SK-N-SH (cell line): ENCODE results near the gene STMND1. TPM values are rescaled to one million over a fixed set of nuclear protein-coding genes. Genes with fewer than 3 reads are reported as not detected.

Source experiments
- CTCF ChIA-PET: fragments of 300-600, 350-600 bp; formaldehyde crosslinking; extraction: SDS; loops from one replicate; lab custom pipeline; 2021; lab: Yijun Ruan, JAX
- POLR2A ChIA-PET: fragments of 350-600 bp; sonication (Branson Sonifier 250); formaldehyde crosslinking; extraction: SDS; loops from one replicate; lab custom pipeline; 2020; ENCODE audit warnings: antibody characterized with exemption, inconsistent platforms; lab: Yijun Ruan, JAX
- DNase-seq: peaks from one replicate; pipeline ENCODE4 v3.0.0; 2012
- H2AFZ ChIP-seq: fragments of 200-600 bp; sonication (generic); 2 replicates; pipeline ENCODE4 v1.8.1; 2016; ENCODE audit warnings: antibody characterized with exemption, mild to moderate bottlenecking, low read depth
- H3F3A ChIP-seq: fragments of 200-600 bp; sonication (generic); replicated peaks from 2 replicates; pipeline ENCODE3; 2016; ENCODE audit warnings: antibody characterized with exemption, mild to moderate bottlenecking; ENCODE audit not compliant: insufficient read depth
- H3K27ac ChIP-seq, 2 experiments: fragments of 200-500 bp in 1 of 2; fragments of 200-600 bp in 1 of 2; sonication (Bioruptor generic) in 1 of 2; sonication (generic), shearing (Covaris generic) in 1 of 2; 2 replicates each; pipeline versions ENCODE4 v1.5.1 to v1.6.1; 2014 to 2016; ENCODE audit warnings: low read depth in 2 of 2, inconsistent platforms in 1 of 2, low read length in 1 of 2, mild to moderate bottlenecking in 1 of 2, mixed read lengths in 1 of 2
- H3K27me3 ChIP-seq: fragments of 200-600 bp; sonication (generic), shearing (Covaris generic); 2 replicates; pipeline ENCODE4 v1.6.1; 2016; ENCODE audit warnings: mixed run types; ENCODE audit not compliant: insufficient read depth
- H3K36me3 ChIP-seq, 2 experiments: fragments of 200-500 bp in 1 of 2; fragments of 200-600 bp in 1 of 2; sonication (Bioruptor generic) in 1 of 2; sonication (generic) in 1 of 2; replicated peaks in 1 of 2; 2 replicates each; pipeline versions ENCODE3 to v1.5.1; 2014 to 2016; ENCODE audit warnings: low read length in 1 of 2, mild to moderate bottlenecking in 1 of 2; ENCODE audit not compliant: insufficient read depth in 2 of 2, control insufficient read depth in 1 of 2
- H3K4me1 ChIP-seq, 2 experiments: fragments of 200-500 bp in 1 of 2; fragments of 200-600 bp in 1 of 2; sonication (Bioruptor generic) in 1 of 2; sonication (generic), shearing (Covaris generic) in 1 of 2; 2 replicates each; pipeline versions ENCODE4 v1.5.1 to v1.6.1; 2014 to 2016; ENCODE audit warnings: low read depth in 1 of 2, low read length in 1 of 2, mixed run types in 1 of 2; ENCODE audit not compliant: insufficient read depth in 2 of 2, control insufficient read depth in 1 of 2
- H3K4me2 ChIP-seq: fragments of 200-600 bp; sonication (generic), shearing (Covaris generic); 2 replicates; pipeline ENCODE4 v1.6.1; 2017; ENCODE audit warnings: mixed run types
- H3K4me3 ChIP-seq, 2 experiments: fragments of 200-500 bp in 1 of 2; fragments of 200-600 bp in 1 of 2; sonication (Bioruptor generic) in 1 of 2; sonication (generic), shearing (Covaris generic) in 1 of 2; 2 replicates each; pipeline versions ENCODE4 v1.5.1 to v1.8.1; 2014 to 2016; ENCODE audit warnings: low read depth in 2 of 2, inconsistent platforms in 1 of 2, low read length in 1 of 2, mild to moderate bottlenecking in 1 of 2, mixed read lengths in 1 of 2, moderate library complexity in 1 of 2
- H3K79me2 ChIP-seq: fragments of 200-600 bp; sonication (generic); 2 replicates; pipeline ENCODE4 v1.8.1; 2017; ENCODE audit warnings: mild to moderate bottlenecking; ENCODE audit not compliant: insufficient read depth
- H3K9ac ChIP-seq: fragments of 200-600 bp; sonication (generic); 2 replicates; pipeline ENCODE4 v1.6.1; 2017; ENCODE audit warnings: mixed run types
- H3K9me2 ChIP-seq: fragments of 200-600 bp; sonication (generic); 2 replicates; pipeline ENCODE4 v1.6.1; 2017; ENCODE audit warnings: mixed run types
- H3K9me3 ChIP-seq: fragments of 200-600 bp; sonication (generic); 2 replicates; pipeline ENCODE4 v1.6.1; 2017; ENCODE audit warnings: mixed run types, mild to moderate bottlenecking, moderate library complexity
- H4K20me1 ChIP-seq: fragments of 200-600 bp; sonication (generic); 2 replicates; pipeline ENCODE4 v1.6.1; 2017; ENCODE audit warnings: mild to moderate bottlenecking, mixed run types; ENCODE audit not compliant: insufficient read depth
- CHD2 ChIP-seq: fragments of 150-350 bp; IDR thresholded peaks from 2 replicates; pipeline ENCODE4 v1.6.1; 2018; ENCODE audit warnings: low read length; ENCODE audit not compliant: partially characterized antibody
- JUND ChIP-seq: IDR thresholded peaks from 2 replicates; pipeline ENCODE4 v1.4.0; 2012
- MEF2A ChIP-seq: IDR thresholded peaks from 2 replicates; pipeline ENCODE4 v1.4.0; 2012; ENCODE audit warnings: low read depth, borderline replicate concordance
- RAD21 ChIP-seq: IDR thresholded peaks from 2 replicates; pipeline ENCODE4 v1.6.1; 2012; ENCODE audit warnings: mild to moderate bottlenecking, low read length
- RCOR1 ChIP-seq: fragments of 150-350 bp; IDR thresholded peaks from 2 replicates; pipeline ENCODE4 v1.6.1; 2017; ENCODE audit warnings: antibody characterized with exemption, low read length
- TAF1 ChIP-seq: IDR thresholded peaks from 2 replicates; pipeline ENCODE4 v1.6.1; 2012; ENCODE audit warnings: low read depth, mild to moderate bottlenecking, low read length, moderate library complexity, borderline replicate concordance
- TEAD4 ChIP-seq: IDR thresholded peaks from 2 replicates; pipeline ENCODE4 v1.4.0; 2012; ENCODE audit warnings: mild to moderate bottlenecking, borderline replicate concordance; ENCODE audit not compliant: insufficient read depth
- YY1 ChIP-seq: IDR thresholded peaks from 2 replicates; pipeline ENCODE4 v1.4.0; 2012; ENCODE audit warnings: low read depth, mild to moderate bottlenecking
- WGBS: methylation state at CpG from one replicate; pipeline ENCODE4 v1.1.6; 2017; ENCODE audit warnings: low lambda C conversion rate; 5-methylcytosine and 5-hydroxymethylcytosine counted together
- polyA plus RNA-seq, 3 experiments: library from polyadenylated mRNA; depleted of rRNA; stranded (reverse); fragments of >200 nt; gene quantifications; 2 replicates each; pipeline ENCODE4 v1.2.3, GENCODE V29; 2012
- TF ChIP-seq, protein P1 (sequence below): IDR thresholded peaks from 2 replicates; pipeline ENCODE4 v1.4.0; 2012; ENCODE audit warnings: low read depth
- TF ChIP-seq, protein P2 (sequence below): fragments of 200-600 bp; sonication (generic); IDR thresholded peaks from 2 replicates; pipeline ENCODE4 v1.6.1; 2017; ENCODE audit warnings: antibody characterized with exemption, mild to moderate bottlenecking, moderate library complexity
- TF ChIP-seq, protein P3 (sequence below): IDR thresholded peaks from 2 replicates; pipeline ENCODE4 v1.6.1; 2012; ENCODE audit warnings: mild to moderate bottlenecking, low read depth, low read length, moderate library complexity
- TF ChIP-seq, protein P4 (sequence below): fragments of 150-350 bp; IDR thresholded peaks from 2 replicates; pipeline ENCODE4 v1.6.1; 2016; ENCODE audit warnings: mild to moderate bottlenecking, low read depth, low read length

Gene STMND1
- polyA plus RNA-seq, 1 of the 3 experiments (the other 2 are of a cell fraction): not detected

DNA sequence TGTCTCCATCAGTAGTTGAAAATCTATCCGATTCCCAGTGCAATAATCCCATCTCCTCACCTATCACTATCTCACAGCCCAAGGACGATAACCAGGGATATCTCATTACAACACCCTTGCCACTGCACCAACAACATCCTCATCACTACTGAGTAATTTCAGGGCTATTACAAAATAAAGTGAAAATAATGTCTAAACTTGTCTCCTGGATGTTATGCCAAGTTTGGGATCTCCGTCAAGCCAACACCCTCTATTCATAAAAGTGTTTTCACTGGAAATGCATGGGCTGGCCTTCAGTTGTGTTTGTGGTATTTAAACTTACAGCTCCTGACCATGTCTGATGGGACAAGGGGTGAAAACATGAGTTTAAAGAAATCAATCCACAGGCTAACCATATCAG is 42.0 kb upstream of the STMND1 start:
- Histone ChIP-seq H3K4me1 (peaks cover 0 to 3% of the 10 kb centered on the region in 2 experiments; a peak in 1 of 4 replicates), H3K9ac (no peak overlapping the region), H3K79me2 (no peaks in the 10 kb centered on the region), H3K4me2 (no peak overlapping the region), H4K20me1 (no peaks in the 10 kb centered on the region)
- TF ChIP-seq TEAD4: no peak
- TF ChIP-seq MEF2A: no peak
- TF ChIP-seq, protein P1, sequence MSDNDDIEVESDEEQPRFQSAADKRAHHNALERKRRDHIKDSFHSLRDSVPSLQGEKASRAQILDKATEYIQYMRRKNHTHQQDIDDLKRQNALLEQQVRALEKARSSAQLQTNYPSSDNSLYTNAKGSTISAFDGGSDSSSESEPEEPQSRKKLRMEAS: no peak
- TF ChIP-seq, protein P2, sequence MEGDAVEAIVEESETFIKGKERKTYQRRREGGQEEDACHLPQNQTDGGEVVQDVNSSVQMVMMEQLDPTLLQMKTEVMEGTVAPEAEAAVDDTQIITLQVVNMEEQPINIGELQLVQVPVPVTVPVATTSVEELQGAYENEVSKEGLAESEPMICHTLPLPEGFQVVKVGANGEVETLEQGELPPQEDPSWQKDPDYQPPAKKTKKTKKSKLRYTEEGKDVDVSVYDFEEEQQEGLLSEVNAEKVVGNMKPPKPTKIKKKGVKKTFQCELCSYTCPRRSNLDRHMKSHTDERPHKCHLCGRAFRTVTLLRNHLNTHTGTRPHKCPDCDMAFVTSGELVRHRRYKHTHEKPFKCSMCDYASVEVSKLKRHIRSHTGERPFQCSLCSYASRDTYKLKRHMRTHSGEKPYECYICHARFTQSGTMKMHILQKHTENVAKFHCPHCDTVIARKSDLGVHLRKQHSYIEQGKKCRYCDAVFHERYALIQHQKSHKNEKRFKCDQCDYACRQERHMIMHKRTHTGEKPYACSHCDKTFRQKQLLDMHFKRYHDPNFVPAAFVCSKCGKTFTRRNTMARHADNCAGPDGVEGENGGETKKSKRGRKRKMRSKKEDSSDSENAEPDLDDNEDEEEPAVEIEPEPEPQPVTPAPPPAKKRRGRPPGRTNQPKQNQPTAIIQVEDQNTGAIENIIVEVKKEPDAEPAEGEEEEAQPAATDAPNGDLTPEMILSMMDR: no peak
- no peak for TF ChIP-seq TAF1
- no peak for TF ChIP-seq YY1
- TF ChIP-seq, protein P3, sequence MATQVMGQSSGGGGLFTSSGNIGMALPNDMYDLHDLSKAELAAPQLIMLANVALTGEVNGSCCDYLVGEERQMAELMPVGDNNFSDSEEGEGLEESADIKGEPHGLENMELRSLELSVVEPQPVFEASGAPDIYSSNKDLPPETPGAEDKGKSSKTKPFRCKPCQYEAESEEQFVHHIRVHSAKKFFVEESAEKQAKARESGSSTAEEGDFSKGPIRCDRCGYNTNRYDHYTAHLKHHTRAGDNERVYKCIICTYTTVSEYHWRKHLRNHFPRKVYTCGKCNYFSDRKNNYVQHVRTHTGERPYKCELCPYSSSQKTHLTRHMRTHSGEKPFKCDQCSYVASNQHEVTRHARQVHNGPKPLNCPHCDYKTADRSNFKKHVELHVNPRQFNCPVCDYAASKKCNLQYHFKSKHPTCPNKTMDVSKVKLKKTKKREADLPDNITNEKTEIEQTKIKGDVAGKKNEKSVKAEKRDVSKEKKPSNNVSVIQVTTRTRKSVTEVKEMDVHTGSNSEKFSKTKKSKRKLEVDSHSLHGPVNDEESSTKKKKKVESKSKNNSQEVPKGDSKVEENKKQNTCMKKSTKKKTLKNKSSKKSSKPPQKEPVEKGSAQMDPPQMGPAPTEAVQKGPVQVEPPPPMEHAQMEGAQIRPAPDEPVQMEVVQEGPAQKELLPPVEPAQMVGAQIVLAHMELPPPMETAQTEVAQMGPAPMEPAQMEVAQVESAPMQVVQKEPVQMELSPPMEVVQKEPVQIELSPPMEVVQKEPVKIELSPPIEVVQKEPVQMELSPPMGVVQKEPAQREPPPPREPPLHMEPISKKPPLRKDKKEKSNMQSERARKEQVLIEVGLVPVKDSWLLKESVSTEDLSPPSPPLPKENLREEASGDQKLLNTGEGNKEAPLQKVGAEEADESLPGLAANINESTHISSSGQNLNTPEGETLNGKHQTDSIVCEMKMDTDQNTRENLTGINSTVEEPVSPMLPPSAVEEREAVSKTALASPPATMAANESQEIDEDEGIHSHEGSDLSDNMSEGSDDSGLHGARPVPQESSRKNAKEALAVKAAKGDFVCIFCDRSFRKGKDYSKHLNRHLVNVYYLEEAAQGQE: no peak
- TF ChIP-seq, protein P4, sequence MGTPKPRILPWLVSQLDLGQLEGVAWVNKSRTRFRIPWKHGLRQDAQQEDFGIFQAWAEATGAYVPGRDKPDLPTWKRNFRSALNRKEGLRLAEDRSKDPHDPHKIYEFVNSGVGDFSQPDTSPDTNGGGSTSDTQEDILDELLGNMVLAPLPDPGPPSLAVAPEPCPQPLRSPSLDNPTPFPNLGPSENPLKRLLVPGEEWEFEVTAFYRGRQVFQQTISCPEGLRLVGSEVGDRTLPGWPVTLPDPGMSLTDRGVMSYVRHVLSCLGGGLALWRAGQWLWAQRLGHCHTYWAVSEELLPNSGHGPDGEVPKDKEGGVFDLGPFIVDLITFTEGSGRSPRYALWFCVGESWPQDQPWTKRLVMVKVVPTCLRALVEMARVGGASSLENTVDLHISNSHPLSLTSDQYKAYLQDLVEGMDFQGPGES: no peak
- no peak for TF ChIP-seq JUND
- no peak for TF ChIP-seq RAD21
- no peak for TF ChIP-seq RCOR1
- TF ChIP-seq CHD2: no peak
- TF ChIP-seq, all 33 proteins: peak for 0
- Histone ChIP-seq H3F3A (peaks cover 11% of the 10 kb centered on the region), H3K36me3 (no peaks in the 10 kb centered on the region), H3K27ac (no peak overlapping the region), H2AFZ (no peak overlapping the region), H3K27me3 (no peaks in the 10 kb centered on the region), H3K9me2 (no peaks in the 10 kb centered on the region), H3K4me3 (no peak overlapping the region), H3K9me3 (no peaks in the 10 kb centered on the region)
- CTCF ChIA-PET: no interaction called here
- DNase-seq: no peak
- POLR2A ChIA-PET: no interaction called here
- WGBS: 81% methylated on average over 3 of the region's 3 CpGs
